Measurements from ENCODE around the gene FOXP1.

Gene FOXP1

GRCh38 chr3:71468311-71469137, 115.0 kb downstream of the FOXP1 start:
- H3K36me3 ChIP-seq: no peaks in the 10 kb centered on the region
- H3K9me3 ChIP-seq: peaks cover 0 to 4% (median 0%) of the 10 kb centered on the region in 3 donors
- H3K4me1 ChIP-seq: peaks cover 0 to 11% (median 0%) of the 10 kb centered on the region in 4 donors
- no peak overlapping the region for H3K4me3 ChIP-seq
- TF ChIP-seq CTCF (IDR thresholded peaks at IDR 0.05): no peak
- no peaks in the 10 kb centered on the region for H3K27me3 ChIP-seq
- intact Hi-C loops (cut with DNase I; ENCODE audit: low total_unique reads): no loop called here
- H3K27ac ChIP-seq: no peak overlapping the region
- no peak for DNase-seq

GRCh38 chr3:71466483-71466882, 117.0 kb downstream of the FOXP1 start:
- H3K36me3 ChIP-seq: no peaks in the 10 kb centered on the region
- TF ChIP-seq CTCF (IDR thresholded peaks at IDR 0.05): no peak
- H3K4me1 ChIP-seq: peaks cover 0 to 11% (median 0%) of the 10 kb centered on the region in 4 donors
- no peak for DNase-seq
- H3K27ac ChIP-seq: no peak overlapping the region
- intact Hi-C loops (cut with DNase I; ENCODE audit: low total_unique reads): no loop called here
- no peak overlapping the region for H3K4me3 ChIP-seq
- H3K9me3 ChIP-seq: no peaks in the 10 kb centered on the region
- no peaks in the 10 kb centered on the region for H3K27me3 ChIP-seq

DNA sequence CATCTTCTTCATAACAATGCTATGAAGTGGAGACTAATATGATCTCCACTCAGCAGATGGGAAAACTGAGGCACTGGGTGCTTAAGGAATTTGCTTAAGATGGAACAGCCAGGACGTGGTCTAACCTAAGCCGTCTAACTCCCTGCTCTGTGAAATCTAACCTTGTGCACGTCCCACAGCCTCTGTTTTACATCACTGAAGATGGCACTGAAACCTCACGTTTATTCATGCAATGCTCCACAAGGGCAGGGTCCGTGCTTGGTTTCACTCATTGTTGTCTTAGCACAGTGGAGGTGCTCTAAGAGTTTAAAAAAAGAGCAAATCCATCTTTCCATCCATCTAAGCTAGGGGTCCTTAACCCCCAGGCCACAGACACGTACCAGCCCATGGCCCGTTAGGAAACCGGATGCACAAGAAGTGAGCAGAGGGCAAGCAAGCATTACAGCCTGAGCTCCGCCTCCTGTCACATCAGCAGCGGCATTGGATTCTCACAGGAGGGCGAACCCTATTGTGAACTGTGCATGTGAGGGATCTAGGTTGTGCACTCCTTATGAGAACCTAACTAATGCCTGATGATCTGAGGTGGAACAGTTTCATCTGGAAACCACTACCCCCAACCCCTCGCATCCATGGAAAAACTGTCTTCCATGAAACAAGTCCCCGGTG, 118.0 kb downstream of the FOXP1 start:
- no peak overlapping the region for H3K27ac ChIP-seq
- H3K9me3 ChIP-seq: no peaks in the 10 kb centered on the region
- H3K4me3 ChIP-seq: no peak overlapping the region
- no peak for DNase-seq
- no peaks in the 10 kb centered on the region for H3K27me3 ChIP-seq
- TF ChIP-seq CTCF (IDR thresholded peaks at IDR 0.05): no peak
- H3K4me1 ChIP-seq: peaks cover 0 to 11% (median 0%) of the 10 kb centered on the region in 4 donors
- no peaks in the 10 kb centered on the region for H3K36me3 ChIP-seq
- intact Hi-C loops (cut with DNase I; ENCODE audit: low total_unique reads): no loop called here

DNA sequence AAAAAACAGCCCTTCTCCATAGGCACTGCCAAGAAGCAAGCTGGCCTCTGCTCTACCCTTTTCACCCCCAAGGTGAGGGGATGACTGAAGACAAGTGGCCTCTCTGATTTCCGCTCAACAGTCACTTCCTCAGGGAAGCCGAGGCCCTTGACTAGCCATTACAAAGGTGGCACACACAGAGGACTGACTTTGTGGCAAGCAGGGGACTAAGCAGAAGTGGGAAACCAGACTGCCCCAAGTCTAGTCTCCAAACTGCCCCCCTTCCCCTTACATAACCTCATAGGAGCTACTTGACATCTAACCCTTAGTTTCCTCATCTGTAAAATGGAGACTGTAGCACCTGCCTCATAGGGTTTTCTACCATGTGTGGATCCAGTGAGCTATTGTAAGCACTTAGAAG, 118.9 kb downstream of the FOXP1 start:
- no peaks in the 10 kb centered on the region for H3K27me3 ChIP-seq
- H3K27ac ChIP-seq: no peak overlapping the region
- intact Hi-C loops (cut with DNase I; ENCODE audit: low total_unique reads): no loop called here
- H3K4me1 ChIP-seq: peaks cover 0 to 9% (median 0%) of the 10 kb centered on the region in 4 donors
- no peaks in the 10 kb centered on the region for H3K36me3 ChIP-seq
- no peak for TF ChIP-seq CTCF (IDR thresholded peaks at IDR 0.05)
- H3K4me3 ChIP-seq: no peak overlapping the region
- H3K9me3 ChIP-seq: no peaks in the 10 kb centered on the region
- no peak for DNase-seq

DNA sequence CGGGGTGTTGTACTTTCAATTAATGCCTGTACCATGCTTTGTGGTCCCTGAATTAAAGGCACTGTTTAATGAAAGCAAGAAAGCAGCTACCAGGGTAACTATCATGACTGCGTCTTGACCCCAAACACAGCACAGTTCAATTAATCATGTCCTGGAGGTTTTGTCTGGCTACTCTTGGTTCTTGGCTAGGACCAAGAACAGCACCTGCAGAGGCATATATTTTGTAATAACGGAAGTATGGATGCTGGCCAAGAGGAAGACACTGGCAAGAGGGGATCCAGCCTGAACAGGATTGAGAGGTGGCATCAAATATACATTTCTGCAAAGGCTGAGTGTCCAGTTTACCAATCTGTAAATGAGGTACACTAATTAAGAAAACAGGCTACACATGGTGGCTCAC, 119.9 kb downstream of the FOXP1 start:
- Histone ChIP-seq H3K9me3 (no peaks in the 10 kb centered on the region), H3K4me3 (no peak overlapping the region), H3K27ac (no peak overlapping the region), H3K36me3 (no peaks in the 10 kb centered on the region), H3K4me1 (no peaks in the 10 kb centered on the region), H3K27me3 (no peaks in the 10 kb centered on the region)
- TF ChIP-seq CTCF (IDR thresholded peaks at IDR 0.05): no peak
- DNase-seq: no peak
- intact Hi-C loops (cut with DNase I; ENCODE audit: low total_unique reads): no loop called here

Measured in tibial artery (tissue), 4 donors.